Glomerular visceral epithelial cell (primary cell): Measurements from ENCODE around the gene CBY1.

ENCODE experiments used
- DNase-seq: peaks from one replicate; pipeline ENCODE4 v3.0.0-alpha.2; 2016; ENCODE audit errors: extremely low spot score

CBY1 gene

GRCh38 chr22:38649841-38650522 lies 6.5 kb upstream of the CBY1 start:
- DNase-seq: no peak

GRCh38 chr22:38652859-38653258 lies 3.6 kb upstream of the CBY1 start:
- DNase-seq: no peak

- no peak for DNase-seq
Measured at GRCh38 chr22:38653741-38654140, 2.7 kb upstream of the CBY1 start.

GRCh38 chr22:38655519-38656255 lies 751 bp upstream of the CBY1 start:
- DNase-seq: peak; percentile 11

GRCh38 chr22:38657045-38657909 lies 839 bp downstream of the CBY1 start:
- peak; percentile 22 for DNase-seq

- no peak for DNase-seq
Measured at GRCh38 chr22:38674888-38675287, 18.4 kb downstream of the CBY1 start.

GRCh38 chr22:38675833-38676232 lies 19.4 kb downstream of the CBY1 start:
- DNase-seq: no peak

GRCh38 chr22:38681582-38682335 lies 25.3 kb downstream of the CBY1 start, which contains the start of gene TOMM22:
TOMM22 (plus strand) TSS chr22:38681957; CDS start chr22:38681979, 22 bp downstream.
- DNase-seq: peak; percentile 85

- DNase-seq: no peak
Measured at GRCh38 chr22:38684895-38685294, 28.5 kb downstream of the CBY1 start.

GRCh38 chr22:38685761-38686160 lies 29.3 kb downstream of the CBY1 start:
- DNase-seq: no peak

GRCh38 chr22:38689651-38690050 lies 33.2 kb downstream of the CBY1 start:
- no peak for DNase-seq

GRCh38 chr22:38694049-38694448 lies 37.6 kb downstream of the CBY1 start:
- DNase-seq: no peak

GRCh38 chr22:38694940-38695339 lies 38.5 kb downstream of the CBY1 start:
- DNase-seq: no peak

- DNase-seq: peak; percentile 56
Measured at GRCh38 chr22:38696606-38697424, 40.4 kb downstream of the CBY1 start.

GRCh38 chr22:38697425-38698089 lies 41.1 kb downstream of the CBY1 start:
- no peak for DNase-seq

GRCh38 chr22:38698407-38699094 lies 42.1 kb downstream of the CBY1 start:
- no peak for DNase-seq

GRCh38 chr22:38699143-38699542 lies 42.7 kb downstream of the CBY1 start:
- DNase-seq: no peak

- DNase-seq: peak; percentile 17
Measured at GRCh38 chr22:38699784-38700183, 43.3 kb downstream of the CBY1 start.

- DNase-seq: no peak
Measured at GRCh38 chr22:38700270-38700788, 43.9 kb downstream of the CBY1 start.
